Uterus (tissue), 4 donors: ENCODE measurements around the gene TBK1. TPM values are rescaled to one million over a fixed set of nuclear protein-coding genes. Genes with fewer than 3 reads are reported as not detected.
A peak's percentile ranks its signal among the peaks of the same experiment; 100 is the strongest.
"Not testable (repeated sequence)": the region's sequence is repeated elsewhere in the genome, so short reads cannot be mapped to it uniquely, and the experiment has no call there.

ENCODE experiments used
- DNase-seq, 2 donors: peaks; one replicate each; pipeline ENCODE4 v3.0.0-alpha.2; 2019 to 2020
- H3K27ac ChIP-seq, 2 donors: fragments of 200-600 bp; sonication (generic); 1 replicate in 1 of 2; 2 replicates in 1 of 2; pipeline ENCODE4 v1.5.1; 2016 to 2018
- H3K27me3 ChIP-seq, 2 donors: fragments of 200-600 bp; sonication (generic); one replicate each; pipeline ENCODE4 v1.5.1; 2018 to 2019; ENCODE audit warnings: control low read depth in 1 of 2
- H3K36me3 ChIP-seq, 2 donors: fragments of 200-600 bp; sonication (generic); one replicate each; pipeline ENCODE4 v1.5.1; 2019; ENCODE audit warnings: control low read depth in 1 of 2
- H3K4me1 ChIP-seq, 2 donors: fragments of 200-600 bp; sonication (generic); one replicate each; pipeline ENCODE4 v1.5.1; 2018 to 2019; ENCODE audit warnings: control low read depth in 1 of 2
- H3K4me3 ChIP-seq, 2 donors: fragments of 200-600 bp; sonication (generic); 1 replicate in 1 of 2; 2 replicates in 1 of 2; pipeline ENCODE4 v1.5.1; 2018 to 2019; ENCODE audit warnings: mild to moderate bottlenecking in 1 of 2
- H3K9me3 ChIP-seq, 2 donors: fragments of 200-600 bp; sonication (generic); one replicate each; pipeline ENCODE4 v1.5.1; 2019; ENCODE audit warnings: control low read depth in 1 of 2
- CTCF ChIP-seq, 4 experiments: fragments of 200-600 bp in 2 of 4; fragments of 450-650 bp in 2 of 4; sonication (generic) in 2 of 4; IDR thresholded peaks; one replicate each; pipeline ENCODE4 v1.5.1; 2016 to 2019; ENCODE audit warnings: antibody characterized with exemption in 4 of 4, mild to moderate bottlenecking in 2 of 4, moderate library complexity in 1 of 4
- POLR2A ChIP-seq, 2 donors: fragments of 450-650 bp; IDR thresholded peaks; one replicate each; pipeline ENCODE4 v1.6.1; 2016; ENCODE audit warnings: antibody characterized with exemption in 2 of 2, mild to moderate bottlenecking in 1 of 2, moderate library complexity in 1 of 2
- intact Hi-C: fragments of 100-400 bp; cut with DNase I; formaldehyde crosslinking; loops from one replicate; pipeline ENCODE4 v1.15.1; 2023; ENCODE audit warnings: low total_unique reads
- total RNA-seq, 4 donors: library from RNA; depleted of rRNA in 3 of 4; stranded (reverse); fragments of >200 nt in 3 of 4; gene quantifications; one replicate each; pipeline versions ENCODE4 v1.1.0 to v1.2.4, GENCODE V29; 2014 to 2023
- donor health status: DM: yes; HTN: yes; CAD: no.

The TBK1 gene
- total RNA-seq, 4 donors from 2014 or later: 16.7 to 37.5 (median 26.0) TPM

GRCh38 chr12:64534672-64535199, 82.8 kb downstream of the TBK1 start:
- H3K36me3 ChIP-seq: no peaks in the 10 kb centered on the region
- intact Hi-C loops: no loop called here
- no peaks in the 10 kb centered on the region for H3K27me3 ChIP-seq
- no peak for TF ChIP-seq CTCF (IDR thresholded peaks at IDR 0.05)
- TF ChIP-seq POLR2A (IDR thresholded peaks at IDR 0.05): no peak
- H3K27ac ChIP-seq: no peak overlapping the region
- no peak overlapping the region for H3K4me3 ChIP-seq
- H3K4me1 ChIP-seq: no peaks in the 10 kb centered on the region
- DNase-seq: no peak
- H3K9me3 ChIP-seq: no peaks in the 10 kb centered on the region

GRCh38 chr12:64538121-64538520, 86.2 kb downstream of the TBK1 start:
- Histone ChIP-seq H3K27ac (no peak overlapping the region), H3K4me1 (no peaks in the 10 kb centered on the region), H3K9me3 (no peaks in the 10 kb centered on the region), H3K36me3 (no peaks in the 10 kb centered on the region), H3K27me3 (no peaks in the 10 kb centered on the region), H3K4me3 (no peak overlapping the region)
- no peak for TF ChIP-seq CTCF (IDR thresholded peaks at IDR 0.05)
- TF ChIP-seq POLR2A (IDR thresholded peaks at IDR 0.05): no peak
- intact Hi-C loops: no loop called here
- DNase-seq: no peak

- DNase-seq, intact Hi-C loops: not testable (repeated sequence)
Measured at GRCh38 chr12:64542409-64543047, 90.6 kb downstream of the TBK1 start.

GRCh38 chr12:64544371-64545080, 92.6 kb downstream of the TBK1 start:
- Histone ChIP-seq H3K4me3 (no peak overlapping the region), H3K4me1 (no peaks in the 10 kb centered on the region), H3K9me3 (no peaks in the 10 kb centered on the region), H3K27me3 (no peaks in the 10 kb centered on the region), H3K36me3 (no peaks in the 10 kb centered on the region), H3K27ac (no peak overlapping the region)
- intact Hi-C loops: loop anchor here (5.0 kb wide), 1 partner anchor 153 kb away; no protein-coding TSS in a partner anchor
- no peak for DNase-seq
- TF ChIP-seq POLR2A (IDR thresholded peaks at IDR 0.05) (no peak), CTCF (IDR thresholded peaks at IDR 0.05) (no peak)

More at GRCh38 chr12:64542409-64543047, 90.6 kb downstream of the TBK1 start:
- peak overlapping the region in 1 of 2 donors; percentile 10 for H3K4me3 ChIP-seq
- H3K9me3 ChIP-seq, H3K36me3 ChIP-seq, H3K27ac ChIP-seq, H3K4me1 ChIP-seq, H3K27me3 ChIP-seq: not testable (repeated sequence)

GRCh38 chr12:64545081-64545382, 93.1 kb downstream of the TBK1 start:
- no peaks in the 10 kb centered on the region for H3K9me3 ChIP-seq
- no peaks in the 10 kb centered on the region for H3K4me1 ChIP-seq
- H3K27me3 ChIP-seq: no peaks in the 10 kb centered on the region
- H3K27ac ChIP-seq: no peak overlapping the region
- H3K36me3 ChIP-seq: no peaks in the 10 kb centered on the region
- no peak for DNase-seq
- no peak for TF ChIP-seq CTCF (IDR thresholded peaks at IDR 0.05)
- no peak for TF ChIP-seq POLR2A (IDR thresholded peaks at IDR 0.05)
- intact Hi-C loops: loop anchor here (5.0 kb wide), 1 partner anchor 152 kb away; no protein-coding TSS in a partner anchor
- H3K4me3 ChIP-seq: no peak overlapping the region
